ENCODE data around the gene NDUFC2.

NDUFC2 gene

GRCh38 chr11:78025378-78025777 is 54.3 kb downstream of the NDUFC2 start:
- no peak for DNase-seq

GRCh38 chr11:78023426-78023825 is 56.2 kb downstream of the NDUFC2 start:
- no peak for DNase-seq

- no peak for DNase-seq
Measured at GRCh38 chr11:78022397-78023396, 57.0 kb downstream of the NDUFC2 start, which contains the start of gene KCTD14. TSS of gene KCTD14 (minus strand) at chr11:78023276. CDS start at chr11:78023249, 27 bp downstream.

- no peak for DNase-seq
Measured at GRCh38 chr11:78021611-78022010, 58.1 kb downstream of the NDUFC2 start.

- DNase-seq, result no peak
Measured at GRCh38 chr11:78020246-78020645, 59.4 kb downstream of the NDUFC2 start.

- DNase-seq, result no peak
Measured at GRCh38 chr11:78019808-78020207, 59.9 kb downstream of the NDUFC2 start.

Measured in NCI-H1048 (cell line).